ENCODE data around the gene FOXRED2. TPM values are rescaled to one million over a fixed set of nuclear protein-coding genes. Genes with fewer than 3 reads are reported as not detected.

The FOXRED2 gene
- total and polyA plus RNA-seq, 2 of the 4 experiments (the other 2 are of a cell fraction): 1.6 to 4.0 TPM

GRCh38 chr22:36493690-36494110, 13.1 kb downstream of the FOXRED2 start:
- Histone ChIP-seq H3K4me1 (ENCODE audit: control insufficient read depth, insufficient read depth, low read length) (peaks cover 5% of the 10 kb centered on the region), H4K91ac (ENCODE audit: insufficient read depth, low read depth, low read length) (no peak overlapping the region), H3K18ac (ENCODE audit: low read depth, low read length) (no peak overlapping the region), H3K14ac (replicated peaks; ENCODE audit: low read depth, low read length) (no peak overlapping the region), H2AK5ac (ENCODE audit: low read depth, low read length) (no peak overlapping the region), H3K9me1 (ENCODE audit: insufficient read depth, low read length) (peaks cover 4% of the 10 kb centered on the region; the same call in 1 of the 2 replicates), H2BK20ac (ENCODE audit: low read depth, low read length) (no peak overlapping the region), H3K27ac (ENCODE audit: insufficient read depth, low read length) (no peak overlapping the region), H3K4me2 (ENCODE audit: low read depth, low read length) (no peak overlapping the region), H2BK5ac (ENCODE audit: low read depth, low read length, poor library complexity, severe bottlenecking) (no peak overlapping the region), H3K4me3 (ENCODE audit: insufficient read depth, low read depth, low read length) (no peak overlapping the region), H2BK120ac (ENCODE audit: low read depth, low read length) (no peak overlapping the region), H3K79me1 (ENCODE audit: low read depth in 1 of 2, low read length in 2 of 2) (no peaks in the 10 kb centered on the region), H3K9ac (ENCODE audit: low read depth, low read length) (no peak overlapping the region), H2BK15ac (ENCODE audit: low read depth, low read length) (no peak overlapping the region), H3K56ac (ENCODE audit: extremely low read depth, insufficient read depth, low read length) (no peak overlapping the region), H2AK9ac (replicated peaks; ENCODE audit: low read depth, low read length, poor library complexity) (no peak overlapping the region), H3K36me3 (ENCODE audit: control insufficient read depth, insufficient read depth, low read length) (peaks cover 13% of the 10 kb centered on the region), H2AFZ (replicated peaks; ENCODE audit: low read length, poor library complexity) (no peak overlapping the region), H4K5ac (ENCODE audit: low read depth, low read length) (no peak overlapping the region), H3K9me3 (ENCODE audit: control insufficient read depth, insufficient read depth, low read length) (no peaks in the 10 kb centered on the region), H3K23ac (ENCODE audit: low read depth, low read length) (no peak overlapping the region), H4K8ac (ENCODE audit: low read depth in 2 of 2, low read length in 2 of 2) (no peak overlapping the region), H3K4ac (ENCODE audit: low read depth, low read length) (no peak overlapping the region), H3K27me3 (ENCODE audit: control insufficient read depth, insufficient read depth, low read length) (no peaks in the 10 kb centered on the region), H4K20me1 (ENCODE audit: insufficient read depth, low read length) (no peaks in the 10 kb centered on the region)
- dilution Hi-C loops (cut with HindIII; ENCODE audit: low sequenced_read_pairs, unreplicated experiment): no loop called here
- in situ Hi-C loops (cut with MboI; ENCODE audit: low sequenced_read_pairs): no loop called here
- CTCF ChIA-PET: interaction anchor here (0.6 to 1.2 kb wide), 2 partner anchors 9 to 17 kb away, joined by 3 to 4 read pairs; no protein-coding TSS in a partner anchor
- BruUV-seq (replicated peaks): no TSS peak
- TF ChIP-seq CHD1 (IDR thresholded peaks at IDR 0.05; ENCODE audit: low read depth, low read length): no peak
- no peak for TF ChIP-seq FOS (IDR thresholded peaks at IDR 0.05; ENCODE audit: low read depth, low read length)
- no peak for TF ChIP-seq ELK1 (IDR thresholded peaks at IDR 0.05; ENCODE audit: borderline replicate concordance, low read depth, low read length)
- TF ChIP-seq RAD21 (IDR thresholded peaks at IDR 0.05; ENCODE audit: low read length): no peak
- TF ChIP-seq RFX5 (IDR thresholded peaks at IDR 0.05; ENCODE audit: low read depth, low read length): no peak
- TF ChIP-seq MXI1 (IDR thresholded peaks at IDR 0.05; ENCODE audit: borderline replicate concordance, low read depth, low read length): no peak
- TF ChIP-seq POLR2A (IDR thresholded peaks at IDR 0.05; ENCODE audit: low read depth, low read length): no peak
- TF ChIP-seq MAFK (IDR thresholded peaks at IDR 0.05; ENCODE audit: low read depth, low read length): no peak
- TF ChIP-seq MAZ (IDR thresholded peaks at IDR 0.05; ENCODE audit: borderline replicate concordance, low read depth, low read length): no peak
- TF ChIP-seq NFE2L2 (IDR thresholded peaks at IDR 0.05; ENCODE audit: low read depth, low read length): no peak
- no peak for TF ChIP-seq CTCF (conservative IDR thresholded peaks at IDR 0.05; ENCODE audit: low read depth, low read length)
- TF ChIP-seq BHLHE40 (IDR thresholded peaks at IDR 0.05; ENCODE audit: low read depth, low read length): no peak
- no peak for TF ChIP-seq USF2 (IDR thresholded peaks at IDR 0.05; ENCODE audit: low read depth, low read length)
- TF ChIP-seq RCOR1 (IDR thresholded peaks at IDR 0.05; ENCODE audit: insufficient replicate concordance, low read length): no peak
- TF ChIP-seq SMC3 (IDR thresholded peaks at IDR 0.05; ENCODE audit: low read depth, low read length): no peak
- TF ChIP-seq CEBPB (IDR thresholded peaks at IDR 0.05; ENCODE audit: low read depth, low read length): no peak
- no peak for DNase-seq
- POLR2A ChIA-PET (ENCODE audit: unreplicated experiment): no interaction called here
- 84% methylated on average over 5 of the region's 16 CpGs; no CpG with 5 or more reads in 1 of the 2 experiments for WGBS, 2 experiments (ENCODE audit: extremely low coverage in 2 of 2, insufficient read length in 1 of 2)
- ATAC-seq (ENCODE audit: low read depth): no peak
- intact Hi-C loops (cut with micrococcal nuclease): no loop called here
